Loucy (cell line): Measurements from ENCODE around the gene ASAH2B.
"Not testable (repeated sequence)": the region's sequence is repeated elsewhere in the genome, so short reads cannot be mapped to it uniquely, and the experiment has no call there.

Experiments used
- H2AFZ ChIP-seq: fragments of 200-600 bp; sonication (generic); 2 replicates; pipeline ENCODE4 v1.6.0; 2016; ENCODE audit warnings: antibody characterized with exemption, mild to moderate bottlenecking, low read length, moderate library complexity
- H3F3A ChIP-seq: fragments of 200-600 bp; 2 replicates; pipeline ENCODE4 v1.6.0; 2016; ENCODE audit warnings: antibody characterized with exemption, low read depth, mild to moderate bottlenecking
- H3K27me3 ChIP-seq: fragments of 200-600 bp; sonication (generic); 2 replicates; pipeline ENCODE4 v1.6.1; 2014; ENCODE audit warnings: low read length, mild to moderate bottlenecking; ENCODE audit not compliant: insufficient read depth, poor library complexity, severe bottlenecking
- H3K36me3 ChIP-seq: fragments of 200-600 bp; sonication (generic); 2 replicates; pipeline ENCODE4 v1.6.1; 2016; ENCODE audit warnings: low read length; ENCODE audit not compliant: insufficient read depth
- H3K4me1 ChIP-seq: fragments of 200-600 bp; sonication (generic); 2 replicates; pipeline ENCODE4 v1.5.1; 2014; ENCODE audit warnings: low read length, mild to moderate bottlenecking; ENCODE audit not compliant: insufficient read depth, poor library complexity, severe bottlenecking
- H3K4me2 ChIP-seq: fragments of 200-600 bp; sonication (generic); 2 replicates; pipeline ENCODE4 v1.6.0; 2014; ENCODE audit warnings: antibody characterized with exemption, low read length, low read depth, mild to moderate bottlenecking; ENCODE audit not compliant: poor library complexity, severe bottlenecking
- H3K4me3 ChIP-seq: fragments of 200-600 bp; sonication (generic); 2 replicates; pipeline ENCODE4 v1.5.1; 2014; ENCODE audit warnings: low read length, mild to moderate bottlenecking, mixed read lengths; ENCODE audit not compliant: poor library complexity, severe bottlenecking
- H3K79me2 ChIP-seq: fragments of 200-600 bp; sonication (generic); 2 replicates; pipeline ENCODE4 v1.6.1; 2014; ENCODE audit warnings: low read length; ENCODE audit not compliant: insufficient read depth
- H3K9ac ChIP-seq: fragments of 200-600 bp; sonication (generic); 2 replicates; pipeline ENCODE4 v1.6.0; 2014; ENCODE audit warnings: mild to moderate bottlenecking, low read depth, low read length, moderate library complexity; ENCODE audit not compliant: poor library complexity, severe bottlenecking
- H3K9me2 ChIP-seq: fragments of 200-600 bp; sonication (generic); replicated peaks from 2 replicates; pipeline ENCODE4 v1.6.1; 2016; ENCODE audit warnings: low read depth, low read length, mixed read lengths
- H3K9me3 ChIP-seq: fragments of 200-600 bp; sonication (generic); 2 replicates; pipeline ENCODE4 v1.6.1; 2014; ENCODE audit warnings: mild to moderate bottlenecking, antibody characterized with exemption, low read length, low read depth; ENCODE audit not compliant: insufficient read depth
- H4K20me1 ChIP-seq: fragments of 200-600 bp; sonication (generic); 2 replicates; pipeline ENCODE4 v1.6.0; 2014; ENCODE audit warnings: antibody characterized with exemption, low read length, mild to moderate bottlenecking; ENCODE audit not compliant: insufficient read depth, poor library complexity, severe bottlenecking
- CTCF ChIP-seq: fragments of 200-600 bp; sonication (generic); conservative IDR thresholded peaks from 2 replicates; pipeline ENCODE4 v1.5.1; 2014; ENCODE audit warnings: mild to moderate bottlenecking, antibody characterized with exemption, low read length
- EZH2phosphoT487 ChIP-seq: fragments of 200-600 bp; IDR thresholded peaks from 2 replicates; pipeline ENCODE4 v1.6.1; 2018; ENCODE audit warnings: antibody characterized with exemption, mild to moderate bottlenecking, moderate library complexity, borderline replicate concordance

ASAH2B gene

DNA sequence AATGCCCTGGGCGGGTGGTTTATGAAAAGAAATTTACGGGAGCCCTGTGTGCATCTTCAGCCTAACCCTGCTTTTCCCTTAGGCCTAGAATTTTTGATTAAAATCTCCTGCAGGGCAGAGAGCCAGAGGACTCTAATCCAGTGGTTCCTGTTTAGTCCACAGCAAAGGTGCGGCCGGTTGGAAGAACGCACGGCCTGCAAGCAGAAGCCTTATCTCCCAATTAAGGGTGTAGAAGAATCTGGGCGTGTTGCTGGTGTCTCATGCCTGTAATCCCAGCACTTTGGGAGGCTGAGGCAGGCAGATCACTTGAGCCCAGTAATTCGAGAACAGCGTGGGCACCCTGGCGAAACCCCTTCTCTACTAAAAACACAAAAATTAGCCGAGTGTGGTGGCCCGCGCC lies 29.5 kb upstream of the ASAH2B start:
- H3K4me1 ChIP-seq, H4K20me1 ChIP-seq: not testable (repeated sequence)

DNA sequence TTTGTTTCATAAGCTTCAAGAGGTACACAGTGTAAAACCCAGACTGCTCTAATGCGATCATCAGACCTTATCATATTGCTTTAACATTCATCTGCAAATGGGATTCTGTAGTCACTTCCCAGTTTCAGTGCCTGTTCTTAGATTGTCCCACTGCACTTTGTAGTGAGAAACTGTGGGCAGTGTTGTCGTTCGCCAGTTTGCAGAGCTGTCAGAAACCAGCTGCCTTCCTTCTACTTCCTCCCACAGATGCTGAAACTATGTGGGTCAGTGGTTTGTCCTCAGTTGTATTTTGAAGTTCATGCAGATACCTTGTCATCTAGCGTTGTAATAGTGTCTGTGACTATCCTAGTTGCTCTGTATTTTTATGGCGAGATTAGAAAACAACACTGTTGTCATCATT lies 15.9 kb upstream of the ASAH2B start:
- H3K4me1 ChIP-seq, H3K27me3 ChIP-seq, H3K36me3 ChIP-seq, H3K9me2 ChIP-seq, H3K79me2 ChIP-seq, H3K4me2 ChIP-seq, H4K20me1 ChIP-seq, H3K9me3 ChIP-seq, H3K9ac ChIP-seq, H2AFZ ChIP-seq, H3F3A ChIP-seq, H3K4me3 ChIP-seq: not testable (repeated sequence)

More for the DNA sequence above, 29.5 kb upstream of the ASAH2B start:
- H3K79me2 ChIP-seq, H3K36me3 ChIP-seq, H3K4me3 ChIP-seq, H3K27me3 ChIP-seq, H3F3A ChIP-seq, H3K9me2 ChIP-seq, H2AFZ ChIP-seq, H3K9me3 ChIP-seq, H3K4me2 ChIP-seq, H3K9ac ChIP-seq: not testable (repeated sequence)

- H4K20me1 ChIP-seq, H3K27me3 ChIP-seq, H3K9me3 ChIP-seq, H3K79me2 ChIP-seq, H2AFZ ChIP-seq, H3K9me2 ChIP-seq, H3K36me3 ChIP-seq, H3K4me2 ChIP-seq, H3K4me3 ChIP-seq, H3K9ac ChIP-seq, H3K4me1 ChIP-seq, H3F3A ChIP-seq: not testable (repeated sequence)
These were observed 11.6 kb upstream of the ASAH2B start for GRCh38 chr10:50728112-50728511.

GRCh38 chr10:50738987-50739617 lies 634 bp upstream of the ASAH2B start:
- H3K36me3 ChIP-seq, H3K79me2 ChIP-seq, H3K4me3 ChIP-seq, H3K4me2 ChIP-seq, H3K4me1 ChIP-seq, H2AFZ ChIP-seq, H3K27me3 ChIP-seq, H4K20me1 ChIP-seq, H3K9ac ChIP-seq, H3F3A ChIP-seq, H3K9me2 ChIP-seq, H3K9me3 ChIP-seq: not testable (repeated sequence)

DNA sequence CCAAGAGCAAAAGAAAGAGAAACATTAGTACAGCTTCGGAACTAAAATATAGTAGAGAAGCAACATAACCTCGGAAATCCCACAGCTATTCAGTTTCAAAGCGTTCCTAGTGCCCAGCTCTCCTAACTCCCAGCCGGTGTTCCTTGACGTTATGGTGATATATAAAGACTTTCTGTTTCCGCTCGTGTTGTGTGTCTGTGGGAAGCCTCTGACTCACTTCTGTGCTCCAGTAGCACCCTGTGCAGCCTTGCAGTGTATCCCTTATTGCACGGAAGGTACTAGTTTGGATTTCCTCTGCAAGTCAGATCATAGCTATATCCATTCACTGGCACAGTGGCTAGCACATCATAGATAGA lies 535 bp downstream of the ASAH2B start:
- Histone ChIP-seq H3K9me3 (no peaks in the 10 kb centered on the region), H3K4me3 (no peak overlapping the region), H3K27me3 (no peaks in the 10 kb centered on the region), H3K4me1 (no peaks in the 10 kb centered on the region), H3F3A (no peaks in the 10 kb centered on the region), H3K79me2 (no peaks in the 10 kb centered on the region), H3K36me3 (no peaks in the 10 kb centered on the region), H4K20me1 (no peaks in the 10 kb centered on the region), H2AFZ (no peak overlapping the region), H3K4me2 (no peak overlapping the region), H3K9ac (no peak overlapping the region), H3K9me2 (no peaks in the 10 kb centered on the region)
- no peak for TF ChIP-seq CTCF
- no peak for TF ChIP-seq EZH2phosphoT487

DNA sequence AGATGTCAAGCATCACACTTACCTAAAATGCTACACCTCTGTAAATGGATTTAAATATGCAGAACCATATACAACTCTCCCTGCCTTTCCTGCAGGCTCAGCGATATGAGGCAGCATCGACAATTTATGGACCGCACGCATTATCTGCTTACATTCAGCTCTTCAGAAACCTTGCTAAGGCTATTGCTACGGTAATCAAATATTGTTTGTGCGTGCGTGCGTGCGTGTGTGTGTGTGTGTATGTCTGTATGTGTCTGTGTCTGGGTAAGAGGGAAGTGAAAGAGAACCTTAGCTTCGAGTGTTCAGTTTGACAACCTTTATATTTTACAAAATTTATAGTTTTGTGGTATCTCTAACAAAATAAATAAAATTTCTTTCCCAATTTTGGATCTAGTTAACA lies 3.1 kb downstream of the ASAH2B start:
- not testable (repeated sequence) for H2AFZ ChIP-seq

GRCh38 chr10:50766774-50767513 lies 27.2 kb downstream of the ASAH2B start:
- H3K4me1 ChIP-seq, H2AFZ ChIP-seq, H4K20me1 ChIP-seq, H3K79me2 ChIP-seq, H3K36me3 ChIP-seq, H3K9ac ChIP-seq, H3F3A ChIP-seq, H3K4me2 ChIP-seq, H3K9me3 ChIP-seq, H3K4me3 ChIP-seq, H3K27me3 ChIP-seq, H3K9me2 ChIP-seq: not testable (repeated sequence)

More for the DNA sequence above, 3.1 kb downstream of the ASAH2B start:
- not testable (repeated sequence) for H3K4me1 ChIP-seq, H3K9me2 ChIP-seq, H3K27me3 ChIP-seq, H3K9me3 ChIP-seq, H3K36me3 ChIP-seq, H3K79me2 ChIP-seq, H3K9ac ChIP-seq, H4K20me1 ChIP-seq, H3F3A ChIP-seq, H3K4me2 ChIP-seq, H3K4me3 ChIP-seq
